ENCODE data around the gene ADAMTS2. TPM values are rescaled to one million over a fixed set of nuclear protein-coding genes. Genes with fewer than 3 reads are reported as not detected.

The ADAMTS2 gene
- total RNA-seq, 1 donor from 2014 or later = 93.2 TPM

DNA sequence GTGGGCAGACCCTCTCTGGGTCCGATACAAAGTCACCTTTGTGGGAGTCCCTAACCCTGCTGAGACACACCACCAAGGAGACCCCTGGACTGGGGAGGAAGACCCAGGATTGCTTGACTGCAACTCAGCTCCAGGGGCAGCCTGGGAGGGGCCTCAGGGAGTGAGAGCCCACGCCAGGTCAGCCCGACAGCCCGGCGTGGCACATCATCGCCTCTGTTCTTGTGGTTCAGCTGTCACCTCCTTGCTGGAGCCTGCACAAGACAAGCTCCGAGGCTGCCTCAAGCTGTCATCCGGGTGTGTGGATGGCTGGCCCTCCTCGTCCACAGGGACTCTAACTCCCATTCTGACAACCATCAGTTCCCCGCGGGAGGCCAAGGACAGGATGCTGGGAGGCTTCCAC, 151.5 kb downstream of the ADAMTS2 start:
- TF ChIP-seq, protein P1, sequence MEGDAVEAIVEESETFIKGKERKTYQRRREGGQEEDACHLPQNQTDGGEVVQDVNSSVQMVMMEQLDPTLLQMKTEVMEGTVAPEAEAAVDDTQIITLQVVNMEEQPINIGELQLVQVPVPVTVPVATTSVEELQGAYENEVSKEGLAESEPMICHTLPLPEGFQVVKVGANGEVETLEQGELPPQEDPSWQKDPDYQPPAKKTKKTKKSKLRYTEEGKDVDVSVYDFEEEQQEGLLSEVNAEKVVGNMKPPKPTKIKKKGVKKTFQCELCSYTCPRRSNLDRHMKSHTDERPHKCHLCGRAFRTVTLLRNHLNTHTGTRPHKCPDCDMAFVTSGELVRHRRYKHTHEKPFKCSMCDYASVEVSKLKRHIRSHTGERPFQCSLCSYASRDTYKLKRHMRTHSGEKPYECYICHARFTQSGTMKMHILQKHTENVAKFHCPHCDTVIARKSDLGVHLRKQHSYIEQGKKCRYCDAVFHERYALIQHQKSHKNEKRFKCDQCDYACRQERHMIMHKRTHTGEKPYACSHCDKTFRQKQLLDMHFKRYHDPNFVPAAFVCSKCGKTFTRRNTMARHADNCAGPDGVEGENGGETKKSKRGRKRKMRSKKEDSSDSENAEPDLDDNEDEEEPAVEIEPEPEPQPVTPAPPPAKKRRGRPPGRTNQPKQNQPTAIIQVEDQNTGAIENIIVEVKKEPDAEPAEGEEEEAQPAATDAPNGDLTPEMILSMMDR (IDR thresholded peaks at IDR 0.05) = no peak
- no peaks in the 10 kb centered on the region for H3K27me3 Mint-ChIP-seq (ENCODE audit: low read depth)
- no peak overlapping the region for H3K4me3 Mint-ChIP-seq (ENCODE audit: unreplicated experiment)
- H3K27ac Mint-ChIP-seq (ENCODE audit: unreplicated experiment) = no peak overlapping the region
- H3K9me3 Mint-ChIP-seq (ENCODE audit: low read depth) = no peaks in the 10 kb centered on the region
- peak; percentile 72 for DNase-seq (ENCODE audit: low spot score)
- no peaks in the 10 kb centered on the region for H3K4me1 Mint-ChIP-seq (ENCODE audit: low read depth)
- no peaks in the 10 kb centered on the region for H3K36me3 Mint-ChIP-seq (ENCODE audit: low read depth)

DNA sequence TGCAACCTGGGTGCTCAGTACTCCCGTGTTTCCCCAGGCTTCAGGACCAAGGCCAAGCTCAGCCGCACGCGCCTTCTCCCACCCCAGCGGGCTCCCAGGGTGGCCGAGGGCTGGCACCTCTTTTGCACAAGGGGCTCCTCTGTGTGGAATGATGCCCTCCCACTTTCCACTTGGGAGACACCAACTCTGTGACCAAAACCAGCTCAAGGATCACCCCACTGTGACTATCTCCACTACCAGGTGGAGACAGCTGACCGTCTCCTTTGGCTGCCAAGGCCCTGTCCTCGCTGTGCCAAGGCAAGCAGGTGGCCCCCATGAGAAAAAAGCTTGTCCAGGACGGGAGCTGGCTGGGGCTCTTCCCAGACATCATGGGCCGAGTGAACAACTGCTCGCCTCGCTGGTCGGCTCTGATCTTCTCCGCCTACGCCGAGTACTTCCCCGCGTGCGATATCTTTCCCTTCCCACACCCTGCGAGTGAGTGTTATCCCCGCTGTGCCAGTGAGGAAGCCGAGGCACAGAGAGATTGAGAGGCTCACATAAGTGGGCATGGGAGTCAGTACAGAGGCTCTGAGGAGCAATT, 152.3 kb downstream of the ADAMTS2 start:
- no peak overlapping the region for H3K27ac Mint-ChIP-seq (ENCODE audit: unreplicated experiment)
- no peaks in the 10 kb centered on the region for H3K36me3 Mint-ChIP-seq (ENCODE audit: low read depth)
- no peak overlapping the region for H3K4me3 Mint-ChIP-seq (ENCODE audit: unreplicated experiment)
- no peaks in the 10 kb centered on the region for H3K9me3 Mint-ChIP-seq (ENCODE audit: low read depth)
- no peaks in the 10 kb centered on the region for H3K27me3 Mint-ChIP-seq (ENCODE audit: low read depth)
- peak; percentile 68 for DNase-seq (ENCODE audit: low spot score)
- no peaks in the 10 kb centered on the region for H3K4me1 Mint-ChIP-seq (ENCODE audit: low read depth)
- TF ChIP-seq, protein P1 (IDR thresholded peaks at IDR 0.05) = no peak

DNA sequence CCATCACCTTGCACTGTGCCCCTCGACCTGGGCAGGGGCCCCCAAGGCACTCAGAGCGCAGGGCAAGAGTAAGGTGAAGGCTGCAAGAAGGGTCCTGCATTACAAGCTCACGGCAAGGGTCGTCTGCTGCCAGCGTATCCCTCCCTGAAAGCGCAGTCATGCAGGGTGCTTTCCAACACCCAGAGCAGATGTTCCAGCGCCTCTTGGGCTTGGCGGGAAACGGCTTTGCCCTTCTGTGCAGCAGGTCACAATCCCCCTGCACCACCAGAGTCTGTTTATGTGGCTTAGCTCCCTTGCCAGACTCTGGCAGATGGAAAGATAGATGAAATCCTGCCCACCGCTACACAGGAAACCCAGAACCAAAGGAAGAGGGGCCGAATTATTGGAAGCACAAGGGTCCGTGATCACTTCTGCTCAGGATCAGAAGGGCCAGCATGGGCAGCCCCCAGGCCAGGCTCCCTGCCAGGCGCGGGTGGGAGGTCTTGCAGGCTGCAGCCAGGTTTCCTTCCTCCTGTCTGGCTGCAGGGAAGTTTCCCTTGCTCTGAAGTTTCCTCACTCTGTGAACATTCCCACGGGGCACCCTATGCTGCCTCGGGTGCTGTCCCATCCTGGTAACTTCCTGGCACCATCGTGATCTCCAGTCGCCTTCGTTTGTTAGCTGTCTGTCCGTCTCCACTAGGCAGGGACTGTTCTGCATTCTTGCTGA, 152.9 kb downstream of the ADAMTS2 start:
- Mint-ChIP-seq H3K4me1 (ENCODE audit: low read depth) (no peaks in the 10 kb centered on the region), H3K27ac (ENCODE audit: unreplicated experiment) (no peak overlapping the region)

DNA sequence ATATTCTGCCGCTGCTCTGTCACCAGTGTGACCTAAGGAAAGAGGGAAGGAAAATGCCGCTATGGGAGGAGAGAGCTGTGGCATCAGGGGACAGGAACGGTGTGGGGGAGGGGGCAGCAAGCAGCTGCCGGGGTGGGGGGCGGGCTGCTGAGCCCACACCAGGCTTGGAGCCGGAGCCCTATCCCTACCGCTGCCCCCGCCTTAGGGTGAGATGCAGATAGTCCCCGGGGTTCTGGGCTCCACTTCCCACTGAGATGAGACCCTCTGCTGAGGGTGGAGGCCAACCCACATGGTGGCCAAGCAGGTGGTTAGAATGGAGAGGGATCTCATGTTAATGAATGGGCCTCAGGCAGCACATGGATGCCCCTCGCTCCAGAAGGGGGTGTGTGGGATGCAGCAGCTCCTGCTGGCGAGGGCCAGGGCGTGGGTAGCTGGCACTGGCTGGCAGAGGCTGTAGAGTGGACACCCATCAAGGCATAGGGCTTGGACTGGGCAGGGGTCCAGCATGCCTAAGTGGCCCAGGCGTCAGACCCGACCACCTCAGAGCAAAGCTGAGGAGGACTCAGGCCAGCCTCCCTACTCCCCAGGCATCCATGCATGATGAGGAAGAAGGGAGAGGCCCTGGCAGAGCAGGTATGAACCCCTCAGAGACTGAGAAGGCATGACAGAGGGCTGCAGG, 153.6 kb downstream of the ADAMTS2 start:
- no peaks in the 10 kb centered on the region for H3K36me3 Mint-ChIP-seq (ENCODE audit: low read depth)
- H3K9me3 Mint-ChIP-seq (ENCODE audit: low read depth) = no peaks in the 10 kb centered on the region
- no peak overlapping the region for H3K4me3 Mint-ChIP-seq (ENCODE audit: unreplicated experiment)
- no peaks in the 10 kb centered on the region for H3K4me1 Mint-ChIP-seq (ENCODE audit: low read depth)
- TF ChIP-seq, protein P1 (IDR thresholded peaks at IDR 0.05) = no peak
- peak; percentile 68 for DNase-seq (ENCODE audit: low spot score)
- no peaks in the 10 kb centered on the region for H3K27me3 Mint-ChIP-seq (ENCODE audit: low read depth)
- H3K27ac Mint-ChIP-seq (ENCODE audit: unreplicated experiment) = no peak overlapping the region

More for the DNA sequence above, 152.9 kb downstream of the ADAMTS2 start:
- H3K36me3 Mint-ChIP-seq (ENCODE audit: low read depth) = no peaks in the 10 kb centered on the region
- H3K27me3 Mint-ChIP-seq (ENCODE audit: low read depth) = no peaks in the 10 kb centered on the region
- no peaks in the 10 kb centered on the region for H3K9me3 Mint-ChIP-seq (ENCODE audit: low read depth)
- H3K4me3 Mint-ChIP-seq (ENCODE audit: unreplicated experiment) = no peak overlapping the region
- TF ChIP-seq, protein P1 (IDR thresholded peaks at IDR 0.05) = no peak
- peak; percentile 65 for DNase-seq (ENCODE audit: low spot score)

DNA sequence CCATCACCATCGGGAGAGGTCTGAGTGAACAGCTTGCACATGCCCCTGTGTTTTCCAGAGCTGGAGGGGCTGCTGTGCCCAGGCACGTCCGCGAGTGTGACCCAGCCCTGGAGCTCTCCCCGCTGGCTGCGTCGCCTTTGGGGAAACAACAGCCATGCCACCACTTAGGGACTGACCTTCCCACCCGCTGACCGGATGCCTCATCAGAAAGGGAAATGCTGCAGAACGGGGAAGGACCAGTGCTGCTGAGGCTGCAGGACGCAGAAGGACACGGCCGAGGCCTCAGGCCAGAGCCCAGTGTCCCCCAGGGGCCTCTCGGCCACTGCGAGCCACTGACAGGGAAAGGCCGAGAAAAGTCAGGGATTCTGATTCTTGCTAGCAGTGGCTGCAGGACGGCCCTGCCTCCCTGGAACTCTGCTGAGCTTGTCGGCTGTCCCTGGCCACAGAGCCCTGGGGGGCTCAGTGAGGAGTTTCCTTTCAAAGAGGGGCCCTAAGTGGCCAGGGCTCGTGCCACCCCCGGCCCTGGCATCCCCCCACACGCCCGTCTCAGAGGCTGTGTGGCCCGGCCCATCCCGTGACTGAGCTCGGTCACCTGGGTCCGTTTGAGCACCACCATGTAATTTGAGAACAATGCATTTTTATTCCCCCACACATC, 154.3 kb downstream of the ADAMTS2 start:
- Mint-ChIP-seq H3K4me3 (ENCODE audit: unreplicated experiment) (no peak overlapping the region), H3K9me3 (ENCODE audit: low read depth) (no peaks in the 10 kb centered on the region), H3K4me1 (ENCODE audit: low read depth) (no peaks in the 10 kb centered on the region), H3K27ac (ENCODE audit: unreplicated experiment) (no peak overlapping the region), H3K27me3 (ENCODE audit: low read depth) (no peaks in the 10 kb centered on the region), H3K36me3 (ENCODE audit: low read depth) (no peaks in the 10 kb centered on the region)
- peak; percentile 67 for DNase-seq (ENCODE audit: low spot score)
- TF ChIP-seq, protein P1 (IDR thresholded peaks at IDR 0.05) = no peak
